ENCODE measurements around the gene CCDC24.

CCDC24 gene

DNA sequence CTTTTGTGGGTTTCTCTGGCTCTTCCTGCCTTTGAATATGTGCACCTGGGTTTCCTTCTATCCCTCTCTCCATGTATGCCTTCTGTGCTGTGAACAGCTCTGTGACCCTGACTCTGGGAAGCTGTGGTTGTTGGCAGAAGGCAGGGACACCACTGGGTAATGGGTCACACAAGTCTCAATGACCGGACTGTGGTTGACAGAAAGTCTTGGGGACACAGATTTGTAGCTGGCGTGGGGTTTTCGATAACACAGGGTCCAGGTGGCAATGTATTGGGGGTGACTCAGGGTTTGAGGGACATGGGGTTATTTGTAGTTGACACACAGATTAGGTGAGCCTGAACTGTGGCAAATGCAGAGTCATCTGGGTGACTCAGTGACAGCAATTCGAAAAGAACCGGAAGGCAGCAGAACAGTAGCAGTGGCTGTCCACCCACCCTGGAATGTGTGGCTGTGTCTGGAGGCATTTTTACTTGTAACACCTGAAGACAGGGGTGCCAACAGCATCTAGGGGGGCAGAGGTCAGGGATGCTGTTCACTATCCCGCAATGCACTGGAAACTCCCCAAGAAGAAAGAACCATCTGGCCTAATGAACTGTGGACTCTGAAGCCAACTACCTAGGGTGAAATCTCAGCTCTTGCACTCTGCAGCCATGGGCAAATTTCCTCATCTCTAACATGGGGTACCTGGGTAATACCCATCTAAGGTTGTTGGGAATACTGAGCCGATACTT lies 52.8 kb downstream of the CCDC24 start:
- TF ChIP-seq, protein P1, sequence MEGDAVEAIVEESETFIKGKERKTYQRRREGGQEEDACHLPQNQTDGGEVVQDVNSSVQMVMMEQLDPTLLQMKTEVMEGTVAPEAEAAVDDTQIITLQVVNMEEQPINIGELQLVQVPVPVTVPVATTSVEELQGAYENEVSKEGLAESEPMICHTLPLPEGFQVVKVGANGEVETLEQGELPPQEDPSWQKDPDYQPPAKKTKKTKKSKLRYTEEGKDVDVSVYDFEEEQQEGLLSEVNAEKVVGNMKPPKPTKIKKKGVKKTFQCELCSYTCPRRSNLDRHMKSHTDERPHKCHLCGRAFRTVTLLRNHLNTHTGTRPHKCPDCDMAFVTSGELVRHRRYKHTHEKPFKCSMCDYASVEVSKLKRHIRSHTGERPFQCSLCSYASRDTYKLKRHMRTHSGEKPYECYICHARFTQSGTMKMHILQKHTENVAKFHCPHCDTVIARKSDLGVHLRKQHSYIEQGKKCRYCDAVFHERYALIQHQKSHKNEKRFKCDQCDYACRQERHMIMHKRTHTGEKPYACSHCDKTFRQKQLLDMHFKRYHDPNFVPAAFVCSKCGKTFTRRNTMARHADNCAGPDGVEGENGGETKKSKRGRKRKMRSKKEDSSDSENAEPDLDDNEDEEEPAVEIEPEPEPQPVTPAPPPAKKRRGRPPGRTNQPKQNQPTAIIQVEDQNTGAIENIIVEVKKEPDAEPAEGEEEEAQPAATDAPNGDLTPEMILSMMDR (IDR thresholded peaks at IDR 0.05; ENCODE audit: borderline replicate concordance, control extremely low read depth, extremely low read depth, insufficient read depth, missing control alignments): no peak
- in situ Hi-C loops (cut with MboI; ENCODE audit: low sequenced_read_pairs, unreplicated experiment): no loop called here
- DNase-seq (ENCODE audit: low spot score): no peak

DNA sequence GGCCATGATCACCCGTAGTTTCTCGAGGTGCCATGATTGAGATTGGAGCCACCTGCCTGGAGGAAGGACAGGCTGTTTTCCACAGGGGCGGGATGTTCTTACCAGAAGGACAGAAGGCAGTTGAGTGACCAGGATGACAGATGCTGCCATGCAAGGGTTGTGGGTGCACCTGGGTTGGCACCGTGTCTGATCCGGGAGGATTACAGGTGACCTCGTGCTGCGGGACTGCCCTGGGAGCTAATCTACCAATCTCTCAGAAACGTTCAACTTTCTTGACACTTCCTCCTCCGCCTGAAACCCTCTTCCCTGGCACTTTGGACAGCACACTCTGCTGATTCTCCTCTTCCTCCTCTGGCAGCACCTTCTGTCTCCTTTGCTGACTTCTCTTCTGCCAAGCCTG lies 53.7 kb downstream of the CCDC24 start:
- TF ChIP-seq, protein P1 (IDR thresholded peaks at IDR 0.05; ENCODE audit: borderline replicate concordance, control extremely low read depth, extremely low read depth, insufficient read depth, missing control alignments): no peak
- in situ Hi-C loops (cut with MboI; ENCODE audit: low sequenced_read_pairs, unreplicated experiment): no loop called here
- no peak for DNase-seq (ENCODE audit: low spot score)
